ENCODE measurements around the gene MARCHF4.

DNA sequence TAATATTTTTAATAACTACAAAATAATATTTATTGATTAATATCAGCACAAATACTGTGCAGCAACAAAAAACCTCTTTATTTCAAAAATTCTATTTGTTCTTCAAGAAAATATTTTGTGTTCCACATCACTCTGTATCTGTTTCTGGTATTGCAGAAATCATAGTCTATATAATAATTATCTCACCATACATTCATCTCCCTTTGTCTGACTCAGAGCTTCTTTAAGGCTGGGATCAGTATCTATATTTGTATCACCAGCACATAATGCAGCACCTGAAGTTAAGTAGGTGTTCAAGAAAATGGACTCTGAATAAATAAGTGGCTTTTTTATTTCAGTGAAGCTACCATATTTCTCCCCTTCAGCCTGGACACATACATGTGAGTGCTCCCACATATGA is 1.6 kb upstream of the MARCHF4 start:
- no peak for TF ChIP-seq ZNF583 (CRISPR knock-in tag; IDR thresholded peaks at IDR 0.05)
- TF ChIP-seq, protein P1, sequence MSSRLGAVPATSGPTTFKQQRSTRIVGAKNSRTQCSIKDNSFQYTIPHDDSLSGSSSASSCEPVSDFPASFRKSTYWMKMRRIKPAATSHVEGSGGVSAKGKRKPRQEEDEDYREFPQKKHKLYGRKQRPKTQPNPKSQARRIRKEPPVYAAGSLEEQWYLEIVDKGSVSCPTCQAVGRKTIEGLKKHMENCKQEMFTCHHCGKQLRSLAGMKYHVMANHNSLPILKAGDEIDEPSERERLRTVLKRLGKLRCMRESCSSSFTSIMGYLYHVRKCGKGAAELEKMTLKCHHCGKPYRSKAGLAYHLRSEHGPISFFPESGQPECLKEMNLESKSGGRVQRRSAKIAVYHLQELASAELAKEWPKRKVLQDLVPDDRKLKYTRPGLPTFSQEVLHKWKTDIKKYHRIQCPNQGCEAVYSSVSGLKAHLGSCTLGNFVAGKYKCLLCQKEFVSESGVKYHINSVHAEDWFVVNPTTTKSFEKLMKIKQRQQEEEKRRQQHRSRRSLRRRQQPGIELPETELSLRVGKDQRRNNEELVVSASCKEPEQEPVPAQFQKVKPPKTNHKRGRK (tag; IDR thresholded peaks at IDR 0.05), result no peak
- TF ChIP-seq, protein P2, sequence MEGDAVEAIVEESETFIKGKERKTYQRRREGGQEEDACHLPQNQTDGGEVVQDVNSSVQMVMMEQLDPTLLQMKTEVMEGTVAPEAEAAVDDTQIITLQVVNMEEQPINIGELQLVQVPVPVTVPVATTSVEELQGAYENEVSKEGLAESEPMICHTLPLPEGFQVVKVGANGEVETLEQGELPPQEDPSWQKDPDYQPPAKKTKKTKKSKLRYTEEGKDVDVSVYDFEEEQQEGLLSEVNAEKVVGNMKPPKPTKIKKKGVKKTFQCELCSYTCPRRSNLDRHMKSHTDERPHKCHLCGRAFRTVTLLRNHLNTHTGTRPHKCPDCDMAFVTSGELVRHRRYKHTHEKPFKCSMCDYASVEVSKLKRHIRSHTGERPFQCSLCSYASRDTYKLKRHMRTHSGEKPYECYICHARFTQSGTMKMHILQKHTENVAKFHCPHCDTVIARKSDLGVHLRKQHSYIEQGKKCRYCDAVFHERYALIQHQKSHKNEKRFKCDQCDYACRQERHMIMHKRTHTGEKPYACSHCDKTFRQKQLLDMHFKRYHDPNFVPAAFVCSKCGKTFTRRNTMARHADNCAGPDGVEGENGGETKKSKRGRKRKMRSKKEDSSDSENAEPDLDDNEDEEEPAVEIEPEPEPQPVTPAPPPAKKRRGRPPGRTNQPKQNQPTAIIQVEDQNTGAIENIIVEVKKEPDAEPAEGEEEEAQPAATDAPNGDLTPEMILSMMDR (IDR thresholded peaks at IDR 0.05 in 2 of 3, conservative IDR thresholded peaks at IDR 0.05 in 1 of 3; ENCODE audit: insufficient read depth in 2 of 3, low read depth in 1 of 3, low read length in 3 of 3), result no peak
- no peak for TF ChIP-seq RAD21 (CRISPR knock-in tag; conservative IDR thresholded peaks at IDR 0.05 in 1 of 2, IDR thresholded peaks at IDR 0.05 in 1 of 2)
- TF ChIP-seq, protein P3, sequence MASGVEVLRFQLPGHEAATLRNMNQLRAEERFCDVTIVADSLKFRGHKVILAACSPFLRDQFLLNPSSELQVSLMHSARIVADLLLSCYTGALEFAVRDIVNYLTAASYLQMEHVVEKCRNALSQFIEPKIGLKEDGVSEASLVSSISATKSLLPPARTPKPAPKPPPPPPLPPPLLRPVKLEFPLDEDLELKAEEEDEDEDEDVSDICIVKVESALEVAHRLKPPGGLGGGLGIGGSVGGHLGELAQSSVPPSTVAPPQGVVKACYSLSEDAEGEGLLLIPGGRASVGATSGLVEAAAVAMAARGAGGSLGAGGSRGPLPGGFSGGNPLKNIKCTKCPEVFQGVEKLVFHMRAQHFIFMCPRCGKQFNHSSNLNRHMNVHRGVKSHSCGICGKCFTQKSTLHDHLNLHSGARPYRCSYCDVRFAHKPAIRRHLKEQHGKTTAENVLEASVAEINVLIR (CRISPR knock-in tag; IDR thresholded peaks at IDR 0.05), result no peak
- no peak for TF ChIP-seq ZNF165 (CRISPR knock-in tag; IDR thresholded peaks at IDR 0.05; ENCODE audit: borderline replicate concordance)
- TF ChIP-seq ZBTB7A (IDR thresholded peaks at IDR 0.05; ENCODE audit: borderline replicate concordance, control insufficient read depth, low read depth, low read length), result no peak
- no peak for TF ChIP-seq POLR2A (conservative IDR thresholded peaks at IDR 0.05)
- no peak for TF ChIP-seq NFXL1 (CRISPR knock-in tag; IDR thresholded peaks at IDR 0.05)
- no peak for TF ChIP-seq TGIF2 (CRISPR knock-in tag; IDR thresholded peaks at IDR 0.05)
- TF ChIP-seq SREBF2 (CRISPR knock-in tag; IDR thresholded peaks at IDR 0.05), result no peak
- TF ChIP-seq, protein P4, sequence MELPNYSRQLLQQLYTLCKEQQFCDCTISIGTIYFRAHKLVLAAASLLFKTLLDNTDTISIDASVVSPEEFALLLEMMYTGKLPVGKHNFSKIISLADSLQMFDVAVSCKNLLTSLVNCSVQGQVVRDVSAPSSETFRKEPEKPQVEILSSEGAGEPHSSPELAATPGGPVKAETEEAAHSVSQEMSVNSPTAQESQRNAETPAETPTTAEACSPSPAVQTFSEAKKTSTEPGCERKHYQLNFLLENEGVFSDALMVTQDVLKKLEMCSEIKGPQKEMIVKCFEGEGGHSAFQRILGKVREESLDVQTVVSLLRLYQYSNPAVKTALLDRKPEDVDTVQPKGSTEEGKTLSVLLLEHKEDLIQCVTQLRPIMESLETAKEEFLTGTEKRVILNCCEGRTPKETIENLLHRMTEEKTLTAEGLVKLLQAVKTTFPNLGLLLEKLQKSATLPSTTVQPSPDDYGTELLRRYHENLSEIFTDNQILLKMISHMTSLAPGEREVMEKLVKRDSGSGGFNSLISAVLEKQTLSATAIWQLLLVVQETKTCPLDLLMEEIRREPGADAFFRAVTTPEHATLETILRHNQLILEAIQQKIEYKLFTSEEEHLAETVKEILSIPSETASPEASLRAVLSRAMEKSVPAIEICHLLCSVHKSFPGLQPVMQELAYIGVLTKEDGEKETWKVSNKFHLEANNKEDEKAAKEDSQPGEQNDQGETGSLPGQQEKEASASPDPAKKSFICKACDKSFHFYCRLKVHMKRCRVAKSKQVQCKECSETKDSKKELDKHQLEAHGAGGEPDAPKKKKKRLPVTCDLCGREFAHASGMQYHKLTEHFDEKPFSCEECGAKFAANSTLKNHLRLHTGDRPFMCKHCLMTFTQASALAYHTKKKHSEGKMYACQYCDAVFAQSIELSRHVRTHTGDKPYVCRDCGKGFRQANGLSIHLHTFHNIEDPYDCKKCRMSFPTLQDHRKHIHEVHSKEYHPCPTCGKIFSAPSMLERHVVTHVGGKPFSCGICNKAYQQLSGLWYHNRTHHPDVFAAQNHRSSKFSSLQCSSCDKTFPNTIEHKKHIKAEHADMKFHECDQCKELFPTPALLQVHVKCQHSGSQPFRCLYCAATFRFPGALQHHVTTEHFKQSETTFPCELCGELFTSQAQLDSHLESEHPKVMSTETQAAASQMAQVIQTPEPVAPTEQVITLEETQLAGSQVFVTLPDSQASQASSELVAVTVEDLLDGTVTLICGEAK (IDR thresholded peaks at IDR 0.05), result no peak
- TF ChIP-seq, protein P4 (CRISPR knock-in tag; IDR thresholded peaks at IDR 0.05), result no peak

Measured in K562 (cell line).